SK-N-MC (cell line): Measurements from ENCODE around the gene STK32B.

Experiments
- EZH2 ChIP-seq: fragments of 200-600 bp; sonication (generic); IDR thresholded peaks from one replicate; pipeline ENCODE4 v1.6.1; 2017; ENCODE audit warnings: antibody characterized with exemption
- POLR2AphosphoS5 ChIP-seq: IDR thresholded peaks from 2 replicates; pipeline ENCODE4 v1.6.1; 2012; ENCODE audit warnings: mild to moderate bottlenecking, low read depth, low read length, borderline replicate concordance

DNA sequence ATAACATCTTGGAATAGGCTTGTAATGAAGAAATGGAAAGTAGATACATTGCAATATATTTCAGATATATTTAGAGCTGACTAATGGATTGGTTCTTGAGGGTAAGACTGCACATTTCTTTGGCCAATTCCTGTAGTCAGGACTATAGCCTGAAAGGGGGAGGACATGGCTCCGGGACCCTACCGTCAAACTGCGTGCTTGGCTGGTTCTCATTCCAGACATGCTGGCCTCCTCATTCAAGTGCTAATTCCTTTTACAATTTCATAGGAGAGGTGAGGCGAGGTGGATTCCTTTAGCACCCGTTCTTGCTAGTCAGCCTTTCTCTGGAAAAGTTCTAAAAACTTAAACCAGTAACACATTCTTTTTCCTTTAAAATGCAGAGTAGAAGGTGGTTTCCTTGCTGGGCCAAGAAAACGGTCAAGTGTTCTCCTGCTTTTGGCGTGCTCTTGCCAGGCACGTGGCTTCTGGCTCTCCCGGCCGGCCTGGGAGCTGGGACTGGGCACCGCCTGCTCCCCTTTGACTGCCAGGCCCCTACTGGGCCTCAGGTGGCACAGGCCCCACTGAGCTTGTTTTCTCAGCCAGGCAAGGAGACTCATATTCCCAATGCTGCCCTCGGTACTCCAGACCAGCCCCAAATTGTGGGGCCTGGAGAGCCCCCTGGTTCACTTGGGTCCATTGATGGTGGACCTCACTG lies 167.2 kb downstream of the STK32B start:
- no peak for TF ChIP-seq POLR2AphosphoS5
- TF ChIP-seq EZH2 = no peak
